ENCODE data around the gene UPF3B.
"Not testable (repeated sequence)": the region's sequence is repeated elsewhere in the genome, so short reads cannot be mapped to it uniquely, and the experiment has no call there.

Gene UPF3B

DNA sequence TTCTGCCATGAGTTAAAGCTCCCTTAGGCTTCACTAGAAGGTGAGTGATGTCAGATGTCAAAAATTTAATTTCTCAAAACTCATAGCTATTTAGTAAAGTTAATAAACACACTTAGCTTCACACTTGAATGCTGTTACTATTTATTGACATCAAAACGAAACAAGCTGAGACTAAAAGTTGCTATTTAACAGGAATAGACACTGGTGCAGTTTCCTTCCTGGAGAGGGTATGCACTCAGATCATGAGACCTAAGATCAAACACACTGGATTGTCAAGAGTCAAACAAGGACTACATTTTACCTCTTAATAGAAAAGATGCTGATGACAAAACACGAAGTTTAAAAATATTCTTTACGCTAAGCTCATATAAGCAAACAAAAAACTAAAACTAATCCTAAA is 18.9 kb downstream of the UPF3B start:
- no peaks in the 10 kb centered on the region for H3K4me1 ChIP-seq (ENCODE audit: insufficient read depth, poor library complexity, severe bottlenecking)
- peaks cover 8% of the 10 kb centered on the region; the same call in 1 of the 2 replicates for H3K36me3 ChIP-seq (ENCODE audit: low read depth)
- H3K27me3 ChIP-seq (ENCODE audit: insufficient read depth, poor library complexity, severe bottlenecking), result no peaks in the 10 kb centered on the region
- ATAC-seq (ENCODE audit: low read depth) (no peak), DNase-seq (ENCODE audit: low spot score) (no peak)
- H3K27ac ChIP-seq (ENCODE audit: poor library complexity, severe bottlenecking), result no peak overlapping the region
- no peak overlapping the region for H3K4me3 ChIP-seq (ENCODE audit: severe bottlenecking)
- H3K9me3 ChIP-seq (ENCODE audit: severe bottlenecking), result no peaks in the 10 kb centered on the region
- TF ChIP-seq, protein P1, sequence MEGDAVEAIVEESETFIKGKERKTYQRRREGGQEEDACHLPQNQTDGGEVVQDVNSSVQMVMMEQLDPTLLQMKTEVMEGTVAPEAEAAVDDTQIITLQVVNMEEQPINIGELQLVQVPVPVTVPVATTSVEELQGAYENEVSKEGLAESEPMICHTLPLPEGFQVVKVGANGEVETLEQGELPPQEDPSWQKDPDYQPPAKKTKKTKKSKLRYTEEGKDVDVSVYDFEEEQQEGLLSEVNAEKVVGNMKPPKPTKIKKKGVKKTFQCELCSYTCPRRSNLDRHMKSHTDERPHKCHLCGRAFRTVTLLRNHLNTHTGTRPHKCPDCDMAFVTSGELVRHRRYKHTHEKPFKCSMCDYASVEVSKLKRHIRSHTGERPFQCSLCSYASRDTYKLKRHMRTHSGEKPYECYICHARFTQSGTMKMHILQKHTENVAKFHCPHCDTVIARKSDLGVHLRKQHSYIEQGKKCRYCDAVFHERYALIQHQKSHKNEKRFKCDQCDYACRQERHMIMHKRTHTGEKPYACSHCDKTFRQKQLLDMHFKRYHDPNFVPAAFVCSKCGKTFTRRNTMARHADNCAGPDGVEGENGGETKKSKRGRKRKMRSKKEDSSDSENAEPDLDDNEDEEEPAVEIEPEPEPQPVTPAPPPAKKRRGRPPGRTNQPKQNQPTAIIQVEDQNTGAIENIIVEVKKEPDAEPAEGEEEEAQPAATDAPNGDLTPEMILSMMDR (IDR thresholded peaks at IDR 0.05; ENCODE audit: poor library complexity, severe bottlenecking), result no peak

DNA sequence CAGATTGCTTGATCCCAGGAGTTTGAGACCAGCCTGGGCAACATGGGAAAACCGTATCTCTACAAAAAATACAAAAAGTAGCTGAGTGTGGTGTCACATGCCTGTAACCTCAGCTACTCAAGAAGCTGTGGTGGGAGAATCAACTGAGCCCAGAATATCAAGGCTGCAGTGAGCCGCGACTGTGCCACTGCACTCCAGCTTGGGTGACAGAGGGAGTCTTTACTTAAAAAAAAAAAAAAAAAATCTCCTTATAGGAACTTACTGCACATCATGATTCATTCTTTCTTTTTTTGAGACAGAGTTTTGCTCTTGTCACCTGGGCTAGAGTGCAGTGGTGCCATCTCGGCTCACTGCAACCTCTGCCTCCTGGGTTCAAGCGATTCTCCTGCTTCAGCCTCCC is 24.3 kb downstream of the UPF3B start:
- Histone ChIP-seq H3K9me3 (ENCODE audit: severe bottlenecking) (no peaks in the 10 kb centered on the region), H3K27me3 (ENCODE audit: insufficient read depth, poor library complexity, severe bottlenecking) (no peaks in the 10 kb centered on the region), H3K36me3 (ENCODE audit: low read depth) (no peaks in the 10 kb centered on the region), H3K4me3 (ENCODE audit: severe bottlenecking) (no peak overlapping the region), H3K4me1 (ENCODE audit: insufficient read depth, poor library complexity, severe bottlenecking) (no peaks in the 10 kb centered on the region), H3K27ac (ENCODE audit: poor library complexity, severe bottlenecking) (no peak overlapping the region)
- DNase-seq (ENCODE audit: low spot score) (no peak), ATAC-seq (ENCODE audit: low read depth) (no peak)
- TF ChIP-seq, protein P1 (IDR thresholded peaks at IDR 0.05; ENCODE audit: poor library complexity, severe bottlenecking), result no peak

DNA sequence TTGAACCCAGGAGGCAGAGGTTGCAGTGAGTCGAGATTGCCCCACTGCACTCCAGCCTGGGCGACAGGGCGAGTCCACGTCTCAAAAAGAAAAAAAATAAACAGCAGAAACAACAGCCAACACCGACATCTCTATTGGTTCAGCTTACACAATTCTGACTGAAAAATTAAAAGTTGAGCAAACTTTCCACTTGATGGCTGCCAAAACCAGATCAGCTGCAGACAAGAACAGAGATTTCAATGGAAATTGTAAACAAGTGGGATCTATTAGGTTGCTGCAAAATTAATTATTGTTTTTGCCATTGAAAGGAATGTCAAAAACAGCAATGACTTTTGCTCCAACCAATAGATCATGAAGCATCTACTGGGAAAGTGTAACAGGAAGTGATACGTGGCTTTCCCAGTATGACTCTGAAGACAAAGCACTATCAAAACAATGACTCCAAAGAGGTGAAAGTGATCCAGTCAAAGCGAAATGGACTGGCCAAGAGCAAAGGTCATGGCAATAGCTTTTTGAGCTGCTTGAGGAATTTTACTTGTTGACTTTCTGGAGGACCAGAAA is 26.3 kb downstream of the UPF3B start:
- no peaks in the 10 kb centered on the region for H3K4me1 ChIP-seq (ENCODE audit: insufficient read depth, poor library complexity, severe bottlenecking)
- ATAC-seq (ENCODE audit: low read depth), result no peak
- no peak overlapping the region for H3K27ac ChIP-seq (ENCODE audit: poor library complexity, severe bottlenecking)
- TF ChIP-seq, protein P1 (IDR thresholded peaks at IDR 0.05; ENCODE audit: poor library complexity, severe bottlenecking), result no peak
- no peaks in the 10 kb centered on the region for H3K36me3 ChIP-seq (ENCODE audit: low read depth)
- no peaks in the 10 kb centered on the region for H3K27me3 ChIP-seq (ENCODE audit: insufficient read depth, poor library complexity, severe bottlenecking)
- no peak overlapping the region for H3K4me3 ChIP-seq (ENCODE audit: severe bottlenecking)
- H3K9me3 ChIP-seq (ENCODE audit: severe bottlenecking), result no peaks in the 10 kb centered on the region
- no peak for DNase-seq (ENCODE audit: low spot score)

DNA sequence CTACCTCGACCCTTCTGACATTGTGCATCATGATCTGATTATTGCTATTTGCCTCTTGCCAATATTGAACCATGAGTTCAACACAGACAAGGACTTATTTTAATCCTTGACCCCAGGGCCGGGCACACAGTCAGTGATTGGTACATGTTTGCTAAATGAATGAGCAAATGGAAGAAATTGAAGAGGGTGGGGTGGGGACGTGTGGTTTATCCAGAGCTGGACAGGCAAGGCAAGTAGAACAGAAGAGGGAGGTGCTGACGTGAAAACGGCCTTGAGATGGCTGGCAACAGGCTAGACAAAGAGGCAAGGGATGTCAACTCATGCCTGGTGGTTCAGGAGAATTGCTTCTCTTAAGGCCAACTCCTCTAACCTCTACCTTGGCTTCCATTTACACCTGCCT is 28.5 kb downstream of the UPF3B start:
- ATAC-seq (ENCODE audit: low read depth); H3K27me3 ChIP-seq (ENCODE audit: insufficient read depth, poor library complexity, severe bottlenecking); DNase-seq (ENCODE audit: low spot score); H3K4me1 ChIP-seq (ENCODE audit: insufficient read depth, poor library complexity, severe bottlenecking); H3K36me3 ChIP-seq (ENCODE audit: low read depth); H3K4me3 ChIP-seq (ENCODE audit: severe bottlenecking); H3K9me3 ChIP-seq (ENCODE audit: severe bottlenecking); H3K27ac ChIP-seq (ENCODE audit: poor library complexity, severe bottlenecking): not testable (repeated sequence)

DNA sequence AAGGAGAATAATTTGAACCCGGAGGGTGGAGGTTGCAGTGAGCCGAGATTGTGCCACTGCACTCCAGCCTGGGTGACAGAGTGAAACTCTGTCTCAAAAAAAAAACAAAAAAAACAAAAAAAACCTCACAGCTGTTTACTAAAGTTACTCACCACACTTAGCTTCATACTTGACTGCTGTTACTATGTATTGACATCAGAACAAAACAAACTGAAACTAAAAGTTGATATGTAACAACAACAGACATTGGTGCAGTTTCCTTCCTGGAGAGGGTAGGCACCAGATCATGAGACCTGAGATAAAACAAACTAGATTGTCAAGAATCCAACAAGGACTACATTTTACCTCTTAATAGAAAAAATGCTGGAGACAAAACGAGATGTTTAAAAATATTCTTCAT is 31.1 kb downstream of the UPF3B start:
- H3K4me3 ChIP-seq (ENCODE audit: severe bottlenecking); H3K27ac ChIP-seq (ENCODE audit: poor library complexity, severe bottlenecking); ATAC-seq (ENCODE audit: low read depth); H3K9me3 ChIP-seq (ENCODE audit: severe bottlenecking); DNase-seq (ENCODE audit: low spot score); H3K36me3 ChIP-seq (ENCODE audit: low read depth); H3K27me3 ChIP-seq (ENCODE audit: insufficient read depth, poor library complexity, severe bottlenecking); H3K4me1 ChIP-seq (ENCODE audit: insufficient read depth, poor library complexity, severe bottlenecking): not testable (repeated sequence)

DNA sequence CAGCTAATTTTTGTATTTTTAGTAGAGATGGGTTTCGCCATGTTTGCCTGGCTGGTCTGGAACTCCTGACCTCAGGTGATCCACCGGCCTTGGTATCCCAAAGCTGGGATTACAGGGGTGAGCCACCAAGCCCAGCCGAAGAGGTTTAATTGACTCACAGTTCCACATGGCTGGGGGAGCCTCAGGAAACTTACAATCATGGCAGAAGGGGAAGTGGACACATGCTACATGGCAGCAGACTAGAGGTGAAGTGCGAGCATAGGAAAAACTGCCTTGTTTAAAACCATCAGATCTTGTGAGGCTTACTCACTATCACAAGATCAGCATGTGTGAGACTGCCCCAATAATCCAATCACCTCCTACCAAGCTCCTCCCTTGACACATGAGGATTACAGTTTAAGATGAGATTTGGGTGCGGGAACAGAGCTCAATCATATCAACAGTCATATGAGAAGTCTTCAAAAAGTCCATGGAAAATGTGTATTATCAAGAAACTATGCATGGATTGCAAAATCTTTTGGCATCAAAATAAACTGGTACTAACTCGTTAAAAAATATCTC is 35.6 kb downstream of the UPF3B start:
- Histone ChIP-seq H3K4me3 (ENCODE audit: severe bottlenecking) (no peak overlapping the region), H3K27me3 (ENCODE audit: insufficient read depth, poor library complexity, severe bottlenecking) (no peaks in the 10 kb centered on the region), H3K9me3 (ENCODE audit: severe bottlenecking) (no peaks in the 10 kb centered on the region), H3K27ac (ENCODE audit: poor library complexity, severe bottlenecking) (no peak overlapping the region), H3K4me1 (ENCODE audit: insufficient read depth, poor library complexity, severe bottlenecking) (no peaks in the 10 kb centered on the region), H3K36me3 (ENCODE audit: low read depth) (no peaks in the 10 kb centered on the region)
- TF ChIP-seq, protein P1 (IDR thresholded peaks at IDR 0.05; ENCODE audit: poor library complexity, severe bottlenecking), result no peak
- DNase-seq (ENCODE audit: low spot score) (no peak), ATAC-seq (ENCODE audit: low read depth) (no peak)
